OCI-LY1 (cell line): Measurements from ENCODE around the gene NEDD4L.

ENCODE experiments used
- EZH2 ChIP-seq: fragments of 200-600 bp; sonication (generic), shearing (Covaris generic); IDR thresholded peaks from 2 replicates; pipeline ENCODE4 v1.8.0; 2017; ENCODE audit warnings: borderline replicate concordance, mixed run types, mild to moderate bottlenecking, antibody characterized with exemption, low read length, moderate library complexity, mixed read lengths
- TF ChIP-seq, protein P1 (sequence below): fragments of 200-600 bp; sonication (generic), shearing (Covaris generic); IDR thresholded peaks from 2 replicates; pipeline ENCODE4 v1.5.1; 2017; ENCODE audit warnings: mild to moderate bottlenecking, antibody characterized with exemption, low read length, moderate library complexity, mixed read lengths

DNA sequence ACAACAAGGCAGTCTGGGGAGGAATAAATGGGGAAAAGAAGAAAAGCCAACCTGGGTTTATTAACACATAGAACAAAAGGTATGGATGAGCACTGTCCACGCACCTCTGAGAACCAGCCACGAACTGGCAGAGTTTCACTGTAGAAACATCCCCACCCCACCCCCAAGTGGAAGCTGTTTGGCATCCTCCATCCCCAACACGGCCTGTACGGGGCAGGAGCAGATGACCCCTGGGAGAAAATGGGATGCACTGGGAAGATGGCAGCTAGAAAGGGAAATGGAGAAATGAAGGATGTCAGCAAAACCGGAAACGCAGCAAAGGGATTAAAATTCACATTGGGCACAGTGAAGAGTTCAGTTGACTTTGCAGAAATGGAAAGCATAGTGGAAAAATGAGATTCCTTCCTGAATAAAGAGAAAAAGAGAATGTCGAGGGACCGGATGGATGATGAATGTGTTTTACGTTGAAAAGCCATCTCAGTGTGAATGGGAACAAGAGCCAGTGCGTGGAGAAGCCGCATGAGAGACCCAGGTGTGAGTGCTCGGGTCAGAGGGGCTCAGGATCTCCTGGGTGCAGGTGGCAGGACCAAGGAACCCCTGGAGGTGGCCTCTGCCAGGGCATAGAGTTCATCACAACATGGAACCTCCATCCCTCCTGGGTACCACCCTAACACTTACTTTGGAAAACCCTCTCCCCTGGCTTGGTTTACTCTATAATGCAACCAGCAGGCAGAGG is 337.8 kb downstream of the NEDD4L start:
- TF ChIP-seq, protein P1, sequence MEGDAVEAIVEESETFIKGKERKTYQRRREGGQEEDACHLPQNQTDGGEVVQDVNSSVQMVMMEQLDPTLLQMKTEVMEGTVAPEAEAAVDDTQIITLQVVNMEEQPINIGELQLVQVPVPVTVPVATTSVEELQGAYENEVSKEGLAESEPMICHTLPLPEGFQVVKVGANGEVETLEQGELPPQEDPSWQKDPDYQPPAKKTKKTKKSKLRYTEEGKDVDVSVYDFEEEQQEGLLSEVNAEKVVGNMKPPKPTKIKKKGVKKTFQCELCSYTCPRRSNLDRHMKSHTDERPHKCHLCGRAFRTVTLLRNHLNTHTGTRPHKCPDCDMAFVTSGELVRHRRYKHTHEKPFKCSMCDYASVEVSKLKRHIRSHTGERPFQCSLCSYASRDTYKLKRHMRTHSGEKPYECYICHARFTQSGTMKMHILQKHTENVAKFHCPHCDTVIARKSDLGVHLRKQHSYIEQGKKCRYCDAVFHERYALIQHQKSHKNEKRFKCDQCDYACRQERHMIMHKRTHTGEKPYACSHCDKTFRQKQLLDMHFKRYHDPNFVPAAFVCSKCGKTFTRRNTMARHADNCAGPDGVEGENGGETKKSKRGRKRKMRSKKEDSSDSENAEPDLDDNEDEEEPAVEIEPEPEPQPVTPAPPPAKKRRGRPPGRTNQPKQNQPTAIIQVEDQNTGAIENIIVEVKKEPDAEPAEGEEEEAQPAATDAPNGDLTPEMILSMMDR, result no peak
- no peak for TF ChIP-seq EZH2
